Stomach smooth muscle (tissue), 2 donors: ENCODE results near the gene DNPH1.

Experiments
- H3K27ac ChIP-seq: one replicate; pipeline ENCODE4 v1.7.0; 2013; ENCODE audit warnings: mild to moderate bottlenecking, low read length, inconsistent platforms
- H3K27me3 ChIP-seq, 2 donors: one replicate each; pipeline ENCODE4 v1.7.0; 2013; ENCODE audit warnings: low read length in 2 of 2; ENCODE audit not compliant: insufficient read depth in 2 of 2, control insufficient read depth in 1 of 2
- H3K36me3 ChIP-seq, 2 donors: one replicate each; pipeline ENCODE4 v1.7.0; 2013; ENCODE audit warnings: low read length in 2 of 2; ENCODE audit not compliant: control insufficient read depth in 2 of 2, insufficient read depth in 2 of 2
- H3K4me1 ChIP-seq: one replicate; pipeline ENCODE4 v1.7.0; 2013; ENCODE audit warnings: low read length; ENCODE audit not compliant: control insufficient read depth, insufficient read depth
- H3K4me3 ChIP-seq, 2 donors: one replicate each; pipeline ENCODE4 v1.7.0; 2013; ENCODE audit warnings: low read length in 2 of 2
- H3K9ac ChIP-seq, 2 donors: one replicate each; pipeline ENCODE4 v1.7.0; 2013; ENCODE audit warnings: low read length in 2 of 2, mild to moderate bottlenecking in 1 of 2
- H3K9me3 ChIP-seq, 2 donors: one replicate each; pipeline ENCODE4 v1.7.0; 2013; ENCODE audit warnings: low read length in 2 of 2; ENCODE audit not compliant: control insufficient read depth in 2 of 2
- donor health status: healthy.
- donor health status: Pancreatic carcinoma.

Gene DNPH1, protein sequence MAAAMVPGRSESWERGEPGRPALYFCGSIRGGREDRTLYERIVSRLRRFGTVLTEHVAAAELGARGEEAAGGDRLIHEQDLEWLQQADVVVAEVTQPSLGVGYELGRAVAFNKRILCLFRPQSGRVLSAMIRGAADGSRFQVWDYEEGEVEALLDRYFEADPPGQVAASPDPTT

DNA sequence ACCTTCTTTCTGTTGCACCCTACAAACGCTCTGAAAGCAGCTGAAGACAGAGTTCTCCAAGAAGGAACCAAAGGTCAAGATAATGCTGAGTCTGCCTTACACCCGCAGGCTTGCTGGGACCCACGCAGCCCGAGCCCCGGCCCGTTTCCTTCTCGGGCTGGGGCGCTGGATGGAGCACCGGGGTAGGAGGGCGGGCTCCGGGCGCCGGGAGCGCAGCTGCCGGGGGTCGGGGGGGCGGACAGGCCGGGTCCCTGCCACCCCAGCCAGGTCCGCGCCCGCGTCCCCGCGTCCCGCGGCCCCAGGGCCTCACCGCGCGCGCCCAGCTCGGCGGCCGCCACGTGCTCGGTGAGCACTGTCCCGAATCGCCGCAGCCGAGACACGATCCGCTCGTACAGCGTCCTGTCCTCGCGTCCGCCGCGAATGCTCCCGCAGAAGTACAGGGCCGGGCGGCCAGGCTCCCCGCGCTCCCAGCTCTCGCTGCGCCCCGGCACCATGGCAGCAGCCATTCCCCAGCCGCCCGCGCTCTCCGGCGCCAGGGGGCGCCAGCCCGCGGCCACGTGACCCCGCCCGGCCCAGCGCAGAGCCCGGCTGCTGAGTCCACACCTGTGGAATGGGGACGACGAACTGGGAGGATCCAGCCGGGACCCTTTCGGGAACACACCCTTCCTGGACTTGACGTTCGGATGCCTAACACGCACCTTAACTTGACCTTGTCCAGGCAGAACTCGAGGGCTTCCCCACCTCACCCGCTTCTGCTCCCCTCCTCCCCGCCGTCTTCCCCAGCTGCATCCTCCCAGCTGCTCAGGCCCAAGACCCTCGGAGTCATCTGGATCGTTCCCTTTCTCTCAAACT is at the start of gene DNPH1:
Gene DNPH1 (minus strand): TSS at position 531 of the 852 bp plus-strand sequence. CDS start 25 bp downstream, at position 506.
- Histone ChIP-seq H3K27me3 (no peaks in the 10 kb centered on the region), H3K36me3 (peaks cover 0 to 7% of the 10 kb centered on the region in 2 donors), H3K27ac (no peak within 1 kb of the TSS), H3K4me3 (peak within 1 kb of the TSS; percentile 70 to 77), H3K4me1 (peaks cover 7% of the 10 kb centered on the region), H3K9me3 (no peaks in the 10 kb centered on the region), H3K9ac (peak within 1 kb of the TSS; percentile 50 to 64)

DNA sequence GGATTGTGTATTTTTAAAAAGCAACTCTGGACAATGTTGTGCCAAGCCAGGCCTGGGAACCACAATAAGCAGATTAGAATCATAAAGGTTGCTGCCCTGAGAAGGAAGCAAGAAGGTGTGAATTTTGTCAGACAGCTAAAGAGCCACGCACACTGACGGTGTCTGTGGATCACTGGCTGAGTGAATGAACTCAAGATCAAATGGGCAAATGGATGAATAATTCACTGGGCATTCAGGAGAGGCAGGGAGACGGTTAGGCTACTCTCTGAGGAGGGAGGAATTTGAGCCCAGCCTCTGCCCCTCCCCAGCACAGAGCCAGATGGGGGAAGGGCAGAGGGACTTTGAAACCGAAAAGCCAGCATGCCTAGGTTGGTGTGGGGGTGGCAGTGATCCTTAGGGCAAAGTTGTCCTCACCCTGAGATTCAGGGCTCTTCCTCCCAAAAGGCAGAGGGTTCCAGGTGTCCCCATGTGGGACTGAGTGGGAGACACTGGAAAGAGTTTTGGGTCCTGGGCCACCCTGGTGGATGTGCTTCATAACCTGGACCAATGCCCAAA is 49.3 kb upstream of the DNPH1 start:
- Histone ChIP-seq H3K36me3 (no peaks in the 10 kb centered on the region), H3K9me3 (no peaks in the 10 kb centered on the region), H3K27me3 (peaks cover 11 to 18% of the 10 kb centered on the region in 2 donors), H3K4me1 (peaks cover 12% of the 10 kb centered on the region), H3K9ac (peak overlapping the region in 1 of 2 donors; percentile 1), H3K27ac (no peak overlapping the region), H3K4me3 (no peak overlapping the region)

DNA sequence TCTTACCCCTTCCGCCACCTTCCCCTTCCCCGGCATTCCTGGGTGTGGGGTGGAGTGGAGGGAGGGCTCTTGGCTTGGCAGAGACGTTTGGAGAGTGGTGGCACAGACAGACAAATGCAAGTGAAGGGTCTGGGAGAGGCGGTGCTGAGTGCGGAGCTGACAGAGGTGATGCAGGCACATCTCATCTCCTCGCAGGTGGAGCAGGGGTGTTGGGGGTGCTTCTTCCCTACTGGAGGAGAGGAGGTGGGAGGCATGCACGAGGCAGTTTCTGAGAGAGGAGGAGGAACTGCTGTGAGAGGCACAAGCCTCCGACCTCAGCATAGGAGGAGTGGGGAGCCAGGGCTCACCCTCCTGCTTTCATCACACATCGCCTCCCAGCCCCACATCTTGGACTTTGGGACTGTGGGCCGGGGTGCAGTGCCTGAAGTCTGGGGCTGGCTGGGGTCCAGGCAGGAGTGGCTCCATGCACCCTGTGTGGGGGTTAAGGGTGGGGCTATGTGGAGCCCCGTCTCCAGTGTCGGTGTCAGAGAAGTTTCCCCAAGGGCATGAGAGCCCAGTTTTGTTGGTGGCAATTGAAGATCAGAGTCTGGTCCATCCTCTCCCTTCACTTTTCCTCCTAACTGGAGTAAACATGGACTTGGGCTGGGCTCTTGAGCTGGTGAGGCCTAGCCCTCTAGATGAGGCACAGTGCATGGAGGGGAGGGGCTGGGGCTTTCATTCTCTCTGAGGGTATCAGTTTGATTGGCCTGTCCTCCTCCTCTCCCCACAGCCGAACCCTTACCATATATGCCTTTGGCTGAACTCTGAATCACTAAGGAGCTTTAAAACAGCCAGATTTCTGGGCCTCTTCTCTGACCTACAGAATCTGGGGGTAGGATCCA is 48.6 kb upstream of the DNPH1 start:
- no peaks in the 10 kb centered on the region for H3K9me3 ChIP-seq
- no peak overlapping the region for H3K4me3 ChIP-seq
- H3K27ac ChIP-seq, result no peak overlapping the region
- no peaks in the 10 kb centered on the region for H3K36me3 ChIP-seq
- no peak overlapping the region for H3K9ac ChIP-seq
- peaks cover 15 to 18% of the 10 kb centered on the region in 2 donors for H3K27me3 ChIP-seq
- peaks cover 12% of the 10 kb centered on the region for H3K4me1 ChIP-seq

DNA sequence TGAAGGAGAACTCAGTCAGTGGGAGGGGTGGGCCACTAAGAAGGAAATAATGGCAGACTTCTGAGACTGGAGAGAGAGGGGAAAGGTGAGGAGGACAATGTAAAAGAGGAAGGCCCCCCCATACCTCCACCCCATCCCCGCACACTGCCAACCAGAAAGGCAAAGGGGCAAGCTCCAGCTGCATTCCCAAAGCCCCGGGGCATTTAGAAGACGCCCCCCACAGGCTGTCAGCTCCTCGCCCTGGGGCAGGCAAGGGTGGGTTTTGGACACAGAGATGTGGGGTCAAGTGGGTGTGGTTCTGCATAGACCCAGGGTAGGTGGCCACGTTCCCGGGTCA is 48.0 kb upstream of the DNPH1 start:
- Histone ChIP-seq H3K4me1 (peaks cover 12% of the 10 kb centered on the region), H3K27ac (no peak overlapping the region), H3K36me3 (no peaks in the 10 kb centered on the region), H3K9ac (no peak overlapping the region), H3K4me3 (no peak overlapping the region), H3K27me3 (peaks cover 15 to 18% of the 10 kb centered on the region in 2 donors), H3K9me3 (no peaks in the 10 kb centered on the region)

DNA sequence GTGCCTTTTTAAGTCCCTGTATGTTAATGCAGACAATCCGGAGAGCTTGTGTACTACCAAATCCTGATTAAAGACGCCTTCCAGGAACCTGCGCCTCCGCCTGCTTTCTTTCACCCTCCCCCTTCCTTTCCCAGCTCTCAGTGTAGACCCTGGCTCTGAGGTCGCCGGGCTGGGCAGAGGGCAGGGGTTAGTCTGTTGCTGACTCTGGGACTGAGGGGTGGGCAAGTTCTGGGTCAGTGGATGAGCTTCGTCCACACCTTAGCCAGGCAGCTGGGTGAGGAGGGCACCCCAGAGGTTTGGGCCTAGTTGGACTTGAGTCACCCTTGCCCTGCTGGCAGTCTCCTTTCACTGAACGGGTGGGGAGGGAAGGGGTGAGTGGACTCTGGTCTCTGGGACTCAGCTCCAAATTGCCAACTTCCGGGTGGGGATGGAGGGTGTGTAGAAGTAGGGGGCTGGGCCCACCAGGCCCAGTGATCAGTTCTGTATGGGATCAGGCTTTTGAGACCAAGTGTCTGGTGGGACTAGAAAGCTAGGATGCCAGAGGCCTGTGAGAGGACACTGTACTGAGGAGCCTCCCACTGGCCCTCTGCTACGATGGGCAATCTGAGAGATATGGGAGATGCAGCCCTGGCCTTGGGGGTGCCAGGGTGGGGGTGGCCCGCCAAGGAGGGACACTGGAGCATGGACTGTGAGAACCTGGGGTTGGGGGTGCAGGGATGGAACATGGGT is 47.5 kb upstream of the DNPH1 start:
- H3K4me3 ChIP-seq, result peak overlapping the region in 1 of 2 donors; percentile 15
- H3K4me1 ChIP-seq, result peaks cover 12% of the 10 kb centered on the region
- H3K9me3 ChIP-seq, result no peaks in the 10 kb centered on the region
- H3K27ac ChIP-seq, result no peak overlapping the region
- H3K36me3 ChIP-seq, result no peaks in the 10 kb centered on the region
- peaks cover 15 to 18% of the 10 kb centered on the region in 2 donors for H3K27me3 ChIP-seq
- H3K9ac ChIP-seq, result no peak overlapping the region

DNA sequence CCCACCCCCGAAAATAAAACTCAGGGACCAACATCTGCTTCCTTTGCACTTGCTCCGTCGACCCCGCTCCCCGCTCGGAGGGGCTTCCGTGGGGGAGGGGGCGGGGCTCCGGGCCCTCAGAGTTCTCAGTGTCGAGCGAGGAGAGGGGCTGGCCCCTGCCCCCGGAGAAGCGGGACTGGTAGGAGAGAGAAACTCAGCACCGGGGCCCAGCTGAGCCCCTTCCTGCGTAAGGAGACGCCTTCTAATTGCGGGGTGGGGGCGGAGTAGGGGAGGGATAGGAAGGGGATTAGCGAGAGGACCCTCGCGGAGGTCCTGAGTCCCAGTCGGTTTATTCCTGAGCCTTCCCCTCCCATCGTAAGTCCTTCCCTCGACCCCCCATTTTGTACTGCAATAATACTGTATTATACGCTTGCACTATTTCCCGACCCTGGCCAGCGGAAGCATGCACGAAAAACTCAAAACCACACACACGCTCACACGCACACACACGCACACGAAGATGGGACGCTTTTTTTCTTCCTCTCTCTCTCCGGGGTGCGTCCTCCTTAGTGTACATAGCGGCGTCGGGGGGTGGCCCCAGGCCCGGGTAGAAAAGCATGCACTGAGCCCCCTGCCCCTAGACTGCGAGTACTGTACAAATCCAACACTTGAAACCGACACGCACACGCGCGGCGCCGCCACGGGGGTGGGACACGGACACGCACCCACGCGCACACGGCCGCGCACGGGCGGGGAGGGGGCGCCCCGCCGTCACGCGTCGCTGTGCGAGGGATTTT is 46.7 kb upstream of the DNPH1 start:
- peaks cover 15 to 18% of the 10 kb centered on the region in 2 donors for H3K27me3 ChIP-seq
- no peaks in the 10 kb centered on the region for H3K9me3 ChIP-seq
- H3K4me1 ChIP-seq, result peaks cover 12% of the 10 kb centered on the region
- H3K27ac ChIP-seq, result no peak overlapping the region
- no peak overlapping the region for H3K9ac ChIP-seq
- H3K4me3 ChIP-seq, result peak overlapping the region in 1 of 2 donors; percentile 15
- H3K36me3 ChIP-seq, result no peaks in the 10 kb centered on the region

DNA sequence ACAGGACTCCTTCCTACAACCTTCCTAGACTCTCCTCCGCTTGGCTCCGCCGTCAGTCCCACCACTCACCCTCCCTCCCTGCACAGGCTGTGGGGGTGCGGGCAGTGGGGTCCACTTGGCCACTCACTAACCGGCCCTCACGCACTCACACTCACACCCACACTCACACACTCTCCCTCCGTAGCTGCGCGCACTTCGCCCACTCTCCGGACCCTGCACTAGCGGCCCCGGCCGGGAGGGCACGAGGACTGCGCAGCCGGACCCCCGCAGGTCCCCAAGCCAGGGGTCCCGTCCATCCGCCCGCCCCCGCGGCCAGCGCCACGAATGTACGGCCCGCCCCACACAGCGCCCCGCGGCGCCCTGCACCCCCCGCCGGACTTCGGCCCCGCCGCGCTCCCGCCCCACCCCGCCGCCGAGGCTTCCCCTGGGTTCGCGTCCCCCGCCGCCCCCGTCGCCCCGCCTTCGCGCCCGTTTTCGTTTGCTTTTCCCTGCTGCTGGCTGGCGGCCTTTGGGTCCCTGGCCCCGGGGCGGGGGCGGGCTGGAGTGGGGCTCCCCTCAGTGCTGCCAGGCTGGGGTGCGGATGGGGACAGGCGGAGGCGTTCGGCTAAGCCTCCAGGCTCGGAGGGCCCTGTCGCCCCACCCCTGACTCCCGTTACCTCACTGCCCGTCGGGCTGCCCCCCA is 45.8 kb upstream of the DNPH1 start:
- H3K9ac ChIP-seq, result no peak overlapping the region

DNA sequence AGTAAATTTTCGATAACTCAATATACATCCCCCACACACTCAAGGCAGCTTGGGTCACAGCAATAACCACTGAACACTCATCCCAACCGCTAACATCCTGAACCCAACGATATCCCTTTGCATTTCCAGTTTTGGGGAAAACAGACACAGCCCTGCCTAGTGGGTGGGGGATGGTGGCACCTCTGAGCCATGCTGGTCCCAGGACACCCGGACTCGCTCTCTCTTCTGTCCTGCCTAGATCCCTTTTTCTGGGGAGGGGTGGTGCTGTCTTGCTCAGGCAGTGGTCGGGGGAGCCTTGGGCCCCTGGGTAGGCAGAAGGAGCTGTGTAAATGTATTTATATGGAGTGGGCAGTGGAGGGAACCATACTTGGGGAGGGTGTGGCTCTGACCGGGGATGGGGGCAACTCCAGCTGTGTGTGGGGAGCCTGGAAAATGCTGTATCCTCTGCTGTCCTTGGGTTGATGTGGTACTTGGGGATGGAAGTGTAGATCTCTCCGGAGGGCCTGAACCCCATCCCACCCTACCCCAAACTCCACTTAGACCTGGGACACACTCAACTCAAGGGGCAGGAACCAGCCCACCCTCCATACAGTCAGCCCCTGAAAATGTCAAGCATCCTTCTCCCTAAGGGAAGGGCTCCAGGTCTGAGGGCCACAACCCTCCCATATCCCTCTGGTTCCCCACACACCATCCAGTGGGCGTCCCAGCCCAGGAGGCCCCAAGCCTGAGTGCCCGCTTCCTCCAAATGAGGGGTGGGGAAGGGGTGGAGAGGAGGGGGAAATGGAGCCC is 45.0 kb upstream of the DNPH1 start:
- no peaks in the 10 kb centered on the region for H3K36me3 ChIP-seq
- peak overlapping the region in 1 of 2 donors; percentile 49 for H3K4me3 ChIP-seq
- peaks cover 15 to 18% of the 10 kb centered on the region in 2 donors for H3K27me3 ChIP-seq
- no peak overlapping the region for H3K27ac ChIP-seq
- H3K9me3 ChIP-seq, result no peaks in the 10 kb centered on the region
- no peak overlapping the region for H3K9ac ChIP-seq
- peaks cover 20% of the 10 kb centered on the region for H3K4me1 ChIP-seq

More for the DNA sequence above, 45.8 kb upstream of the DNPH1 start:
- H3K36me3 ChIP-seq, result no peaks in the 10 kb centered on the region
- H3K27ac ChIP-seq, result no peak overlapping the region
- H3K4me1 ChIP-seq, result peaks cover 13% of the 10 kb centered on the region
- peak overlapping the region; percentile 49 to 57 for H3K4me3 ChIP-seq
- H3K27me3 ChIP-seq, result peaks cover 15 to 18% of the 10 kb centered on the region in 2 donors
- no peaks in the 10 kb centered on the region for H3K9me3 ChIP-seq
